Right renal cortex interstitium (tissue), 3 donors: ENCODE results near the gene SRRM3. TPM values are rescaled to one million over a fixed set of nuclear protein-coding genes. Genes with fewer than 3 reads are reported as not detected.
"Not testable (repeated sequence)": the region's sequence is repeated elsewhere in the genome, so short reads cannot be mapped to it uniquely, and the experiment has no call there.

Source experiments
- DNase-seq, 3 donors: peaks; one replicate each; pipeline ENCODE4 v3.0.0-alpha.2; 2013; ENCODE audit warnings: low read depth in 3 of 3, low spot score in 2 of 3
- polyA plus RNA-seq, 3 donors: library from polyadenylated mRNA; unstranded; fragments of 120-200 nt; gene quantifications; one replicate each; pipeline ENCODE4 v1.2.1, GENCODE V29; 2013; ENCODE audit not compliant: insufficient read length in 3 of 3

The SRRM3 gene
- 1 to 10 TPM in 2 of 3 donors, under 1 TPM in 1; 0.86 to 2.3 (median 1.1) TPM for polyA plus RNA-seq

DNA sequence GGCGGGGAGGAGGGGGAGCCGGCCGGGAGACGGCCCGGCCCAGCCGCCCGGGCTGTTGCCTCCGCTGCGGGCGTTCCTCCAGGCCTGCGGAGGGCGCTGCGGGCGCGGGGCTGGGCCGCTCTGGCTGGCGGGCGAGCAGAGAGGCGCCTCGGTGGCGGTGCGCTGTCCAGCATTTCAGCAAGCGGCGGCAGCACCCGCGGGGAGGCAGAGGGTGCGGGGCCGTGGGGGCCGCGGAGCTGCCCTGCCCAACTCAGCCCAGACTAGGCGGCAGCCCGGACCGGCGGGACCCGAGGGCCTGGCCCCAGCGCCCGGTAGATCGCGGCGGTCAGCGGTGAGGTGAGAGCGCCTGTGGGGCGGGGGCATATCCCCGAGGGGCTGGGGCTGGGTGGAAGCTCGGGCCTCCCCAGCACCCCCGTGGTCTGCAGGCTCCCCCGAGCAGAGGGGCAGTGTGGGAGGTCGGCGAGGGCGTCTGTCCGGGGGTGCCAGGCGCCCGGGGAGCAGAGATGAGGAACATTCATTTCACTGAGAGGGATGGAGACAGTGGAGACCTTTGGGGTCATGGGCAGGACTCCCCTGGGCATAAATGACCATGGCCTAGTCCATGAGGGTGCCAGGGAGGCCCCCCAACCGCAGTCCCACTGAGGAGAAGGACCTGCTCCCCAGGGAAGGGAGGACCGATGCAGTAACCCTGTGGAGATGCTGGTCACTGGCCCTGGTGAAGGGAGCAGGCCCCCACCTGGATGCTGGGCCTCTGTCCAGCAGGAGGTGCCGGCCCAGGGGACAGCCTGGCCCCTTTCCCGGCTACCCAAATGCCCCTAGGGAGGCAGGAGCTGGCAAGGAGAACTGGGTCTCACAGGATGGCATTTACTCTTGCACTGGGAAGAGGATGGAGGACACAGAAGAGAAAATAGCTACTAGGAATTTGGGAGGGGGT lies at the start of gene SRRM3:
SRRM3 (plus strand) TSS at position 165 of the 934 bp plus-strand sequence. CDS start 33,171 bp downstream, outside the sequence.
- DNase-seq, result peak; percentile 25 to 52 (median 45)

DNA sequence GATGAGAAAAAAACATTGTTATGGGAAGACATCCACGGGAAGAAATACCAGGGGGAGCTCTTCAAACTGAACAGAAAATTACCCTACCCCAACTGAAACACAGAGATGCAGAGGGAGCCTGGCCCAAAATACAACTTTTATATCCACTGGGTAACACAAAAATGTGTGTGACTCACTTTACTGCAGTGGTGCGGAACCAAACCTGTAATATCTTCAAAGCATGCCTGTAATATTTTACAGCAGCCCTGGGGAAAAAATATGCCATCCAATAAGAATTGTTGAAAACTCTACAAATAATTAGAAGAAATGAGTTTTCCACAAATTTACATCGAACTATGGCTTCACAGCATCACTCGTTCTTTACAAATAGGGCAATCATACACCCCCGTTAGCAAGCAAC lies 49.8 kb upstream of the SRRM3 start:
- DNase-seq, result no peak

- not testable (repeated sequence) for DNase-seq
Measured at GRCh38 chr7:76153571-76154230, 48.0 kb upstream of the SRRM3 start.

GRCh38 chr7:76155938-76156337 lies 45.8 kb upstream of the SRRM3 start:
- no peak for DNase-seq

GRCh38 chr7:76156992-76157685 lies 44.6 kb upstream of the SRRM3 start:
- DNase-seq, result not testable (repeated sequence)

DNA sequence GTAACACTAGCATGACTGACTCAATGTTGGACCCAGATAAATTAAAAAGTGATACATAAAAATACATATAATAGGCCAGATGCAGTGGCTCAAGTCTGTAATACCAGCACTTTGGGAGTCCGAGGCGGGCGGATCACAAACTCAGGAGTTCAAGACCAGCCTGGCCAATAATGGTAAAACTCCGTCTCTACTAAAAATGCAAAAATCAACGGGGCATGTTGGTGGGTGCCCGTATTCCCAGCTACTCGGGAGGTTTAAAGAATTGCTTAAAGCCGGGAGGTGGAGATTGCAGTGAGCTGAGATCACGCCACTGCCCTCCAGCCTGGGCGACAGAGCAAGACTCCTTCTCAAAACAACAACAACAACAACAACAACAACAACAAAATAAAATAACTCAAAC lies 43.3 kb upstream of the SRRM3 start:
- DNase-seq, result not testable (repeated sequence)

- not testable (repeated sequence) for DNase-seq
Measured at GRCh38 chr7:76162416-76163170, 39.1 kb upstream of the SRRM3 start.

DNA sequence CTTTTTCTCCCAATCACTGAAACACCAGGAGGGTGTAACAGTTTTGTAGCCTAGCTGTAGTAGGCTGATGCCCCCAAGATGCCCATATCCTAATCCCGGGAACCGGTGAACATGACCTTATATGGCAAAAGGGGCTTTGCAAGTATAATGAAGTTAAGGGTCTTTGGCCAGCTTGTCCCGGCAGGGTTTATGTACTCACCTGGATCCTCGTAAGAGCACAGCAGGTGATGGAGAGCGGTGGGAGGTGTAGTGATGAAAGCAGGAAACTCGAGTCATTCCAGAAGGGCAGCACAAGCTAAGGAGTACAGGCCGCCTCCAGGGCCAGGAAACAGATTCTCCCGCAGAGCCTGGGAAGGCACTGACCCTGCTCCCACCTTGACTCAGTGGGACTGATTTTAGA lies 37.9 kb upstream of the SRRM3 start:
- DNase-seq, result not testable (repeated sequence)

- no peak for DNase-seq
Measured at GRCh38 chr7:76165106-76165972, 36.4 kb upstream of the SRRM3 start.

DNA sequence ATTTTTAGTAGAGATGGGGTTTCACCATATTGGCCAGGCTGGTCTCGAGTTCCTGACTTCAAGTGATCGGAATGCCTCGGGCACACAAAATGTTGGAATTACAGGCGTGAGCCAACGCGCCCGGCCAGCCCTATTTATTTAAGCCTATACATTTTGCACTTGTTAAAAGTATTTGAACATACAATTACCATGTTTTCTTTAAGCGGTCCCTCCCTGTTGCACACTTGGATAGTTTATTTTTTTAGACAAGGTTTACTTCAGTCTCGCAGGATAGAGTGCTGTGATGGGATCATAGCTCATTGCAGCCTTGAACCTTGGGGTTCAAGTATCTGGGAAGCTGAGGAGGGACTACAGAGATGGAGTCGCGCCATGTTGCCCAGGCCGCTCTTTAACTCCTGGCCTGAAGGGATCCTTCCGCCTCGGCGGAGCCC lies 35.7 kb upstream of the SRRM3 start:
- DNase-seq, result no peak

DNA sequence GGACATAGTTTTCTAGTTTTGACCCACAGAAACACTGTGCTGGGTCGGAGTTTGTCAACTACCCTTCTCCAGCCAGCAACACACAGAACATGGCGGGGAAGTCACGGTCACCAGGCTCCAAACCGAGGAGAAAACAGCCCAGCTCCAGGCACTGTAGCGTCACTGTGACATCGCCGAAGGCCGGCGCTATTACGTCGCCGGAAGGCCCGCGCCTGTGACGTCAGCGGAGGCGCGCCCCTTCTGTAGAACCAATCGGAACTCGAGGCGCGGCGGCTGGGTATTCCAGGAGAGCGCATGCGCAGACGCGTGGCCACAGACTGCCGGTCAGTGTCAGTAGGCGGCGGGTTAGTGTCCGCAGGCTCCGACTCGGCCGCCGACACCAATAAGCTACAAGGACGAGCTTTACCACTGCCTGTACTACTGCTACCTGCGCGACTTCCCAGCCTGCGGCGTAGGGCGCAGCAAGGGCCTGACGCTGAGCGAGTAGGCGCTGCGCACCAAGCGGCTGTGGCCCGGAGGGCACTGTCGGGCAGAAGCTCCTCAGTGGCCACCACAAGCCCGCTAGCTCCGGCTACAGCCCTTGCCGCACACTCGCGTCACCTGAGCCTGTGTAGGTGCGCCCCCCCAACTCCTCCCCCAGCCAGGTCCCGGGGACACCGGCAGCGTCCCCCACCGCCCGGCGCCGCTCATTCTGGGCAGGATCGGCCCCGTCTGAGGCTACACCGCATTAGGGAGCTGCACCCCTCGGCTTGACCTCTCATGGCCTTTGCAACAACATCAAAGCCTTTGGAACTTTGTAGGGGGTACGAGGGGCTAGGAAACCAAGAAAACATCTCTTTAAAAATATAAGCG lies 35.1 kb upstream of the SRRM3 start:
- peak; percentile 87 to 91 (median 90) for DNase-seq

DNA sequence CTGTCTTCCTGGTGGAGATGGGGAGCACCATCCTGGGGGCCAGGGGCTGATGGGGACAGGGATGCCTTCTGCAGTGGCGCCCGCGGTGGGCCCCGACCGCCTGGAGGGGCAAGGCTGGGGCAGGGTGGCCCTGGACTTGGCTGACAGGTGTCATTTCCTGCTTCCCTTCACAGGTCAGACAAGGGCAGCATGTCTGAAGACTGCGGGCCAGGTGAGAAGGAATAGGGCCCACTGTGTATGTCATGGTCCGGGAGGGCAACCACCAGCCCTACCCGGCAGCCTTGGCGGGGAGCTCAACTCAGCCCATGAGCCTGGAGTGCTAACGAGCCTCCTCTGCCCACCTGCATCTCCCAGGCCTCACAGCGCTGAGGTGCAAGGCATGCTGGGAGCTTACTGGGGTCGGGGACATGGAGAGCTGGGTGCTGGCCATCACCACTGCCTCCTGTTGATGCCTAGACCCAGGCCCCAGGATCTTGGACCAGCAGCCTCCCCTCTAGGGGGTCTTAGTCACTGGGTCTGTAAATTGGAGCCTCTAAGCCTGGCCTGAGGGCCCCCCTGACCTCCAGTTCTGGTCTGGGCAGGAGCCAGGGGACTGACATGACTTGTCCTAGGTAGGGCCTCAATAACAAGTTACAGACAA lies 28.0 kb upstream of the SRRM3 start:
- DNase-seq, result no peak

GRCh38 chr7:76176951-76177350 lies 24.7 kb upstream of the SRRM3 start:
- not testable (repeated sequence) for DNase-seq

DNA sequence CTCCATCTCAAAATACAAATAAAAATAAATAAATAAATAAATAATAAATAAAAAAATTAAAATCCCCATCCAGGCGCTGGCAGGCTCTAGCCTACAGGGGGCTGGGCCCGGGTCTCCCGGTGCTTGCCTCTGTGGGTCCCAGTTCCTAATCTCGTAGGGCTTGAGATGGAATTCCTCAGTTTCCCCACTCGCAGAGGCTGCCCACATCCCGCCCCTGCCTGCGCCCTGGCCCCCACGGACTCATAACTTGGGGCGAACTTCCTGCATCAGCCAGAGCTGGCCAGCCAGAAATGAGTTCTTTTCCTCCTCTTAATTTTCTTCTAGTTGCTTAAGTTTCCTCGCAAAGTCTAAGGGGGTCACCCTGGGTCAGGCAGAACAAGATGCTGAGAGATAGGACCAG lies 22.0 kb upstream of the SRRM3 start:
- DNase-seq, result no peak

- DNase-seq, result no peak
Measured at GRCh38 chr7:76182225-76182960, 19.3 kb upstream of the SRRM3 start.

- DNase-seq, result no peak
Measured at GRCh38 chr7:76185187-76185896, 16.4 kb upstream of the SRRM3 start.

DNA sequence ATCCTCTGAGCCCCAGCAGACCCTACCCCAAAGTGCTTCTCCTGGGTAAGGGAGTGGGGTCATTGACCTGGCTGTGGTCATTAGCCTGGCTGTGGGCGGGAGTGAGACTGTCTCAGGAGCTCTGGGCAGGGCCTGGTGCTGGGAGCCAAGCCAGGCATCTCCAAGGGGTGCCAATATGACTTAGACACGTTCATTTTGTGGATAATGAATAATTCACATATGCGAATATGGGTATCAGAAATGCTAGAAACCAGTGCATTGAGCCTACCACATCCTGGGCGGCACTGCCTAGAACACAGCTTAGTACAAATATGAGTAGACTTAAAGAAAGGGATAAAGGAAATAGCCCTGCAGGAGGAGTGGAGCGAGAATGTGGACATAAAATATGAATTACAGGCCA lies 14.4 kb upstream of the SRRM3 start:
- DNase-seq, result no peak
